CD8-positive, alpha-beta memory T cell (primary cell): ENCODE measurements around the gene ZNF207. TPM values are rescaled to one million over a fixed set of nuclear protein-coding genes. Genes with fewer than 3 reads are reported as not detected.

ENCODE experiments used
- CTCF ChIA-PET: fragments of 350-600 bp; sonication (Branson Sonifier 250); formaldehyde crosslinking; loops from one replicate; lab custom pipeline; 2021; ENCODE audit warnings: antibody characterized with exemption; lab: Charles Lee
- POLR2A ChIA-PET: fragments of 350-600 bp; sonication (Branson Sonifier 250); formaldehyde crosslinking; loops from one replicate; lab custom pipeline; 2021; ENCODE audit warnings: antibody characterized with exemption; lab: Charles Lee
- DNase-seq, 5 donors: peaks; one replicate each; pipeline versions ENCODE4 v3.0.0 to v3.0.0-alpha.2; 2020 to 2022; ENCODE audit warnings: mixed read lengths in 1 of 5
- H3K27ac ChIP-seq: one replicate; pipeline ENCODE4 v1.7.0; 2013; ENCODE audit warnings: low read depth, mild to moderate bottlenecking, low read length, moderate library complexity
- H3K27me3 ChIP-seq: 2 replicates; pipeline ENCODE4 v1.7.0; 2013; ENCODE audit warnings: low read length, mild to moderate bottlenecking; ENCODE audit not compliant: insufficient read depth, poor library complexity, severe bottlenecking
- H3K36me3 ChIP-seq: 2 replicates; pipeline ENCODE4 v1.7.0; 2013; ENCODE audit warnings: mild to moderate bottlenecking, low read length, moderate library complexity; ENCODE audit not compliant: insufficient read depth
- H3K4me1 ChIP-seq: 2 replicates; pipeline ENCODE4 v1.7.0; 2013; ENCODE audit warnings: mild to moderate bottlenecking, low read length, moderate library complexity; ENCODE audit not compliant: insufficient read depth
- H3K4me3 ChIP-seq: 2 replicates; pipeline ENCODE4 v1.7.0; 2013; ENCODE audit warnings: mild to moderate bottlenecking, low read length
- H3K9me3 ChIP-seq: 2 replicates; pipeline ENCODE4 v1.7.0; 2013; ENCODE audit warnings: mild to moderate bottlenecking, low read length
- H3K27ac Mint-ChIP-seq, 8 donors: one replicate each; pipeline ENCODE4 v1.8.0; 2020 to 2021; ENCODE audit warnings: mixed read lengths in 8 of 8, mild to moderate bottlenecking in 6 of 8, inconsistent platforms in 3 of 8, moderate library complexity in 3 of 8
- H3K27me3 Mint-ChIP-seq, 2 donors: one replicate each; pipeline ENCODE4 v1.8.0; 2020 to 2021; ENCODE audit warnings: mixed read lengths in 2 of 2, mild to moderate bottlenecking in 1 of 2, moderate library complexity in 1 of 2
- H3K36me3 Mint-ChIP-seq, 3 donors: one replicate each; pipeline ENCODE4 v1.8.0; 2020 to 2021; ENCODE audit warnings: mixed read lengths in 3 of 3, inconsistent platforms in 1 of 3, mild to moderate bottlenecking in 1 of 3
- H3K4me1 Mint-ChIP-seq, 3 donors: one replicate each; pipeline ENCODE4 v1.8.0; 2020 to 2021; ENCODE audit warnings: mixed read lengths in 3 of 3, inconsistent platforms in 1 of 3, mild to moderate bottlenecking in 1 of 3
- H3K4me3 Mint-ChIP-seq, 7 donors: one replicate each; pipeline ENCODE4 v1.8.0; 2020 to 2021; ENCODE audit warnings: mixed read lengths in 7 of 7, mild to moderate bottlenecking in 6 of 7, moderate library complexity in 4 of 7, inconsistent platforms in 2 of 7
- H3K9me3 Mint-ChIP-seq, 5 donors: one replicate each; pipeline ENCODE4 v1.8.0; 2020 to 2022; ENCODE audit warnings: mixed read lengths in 5 of 5, mild to moderate bottlenecking in 3 of 5, moderate library complexity in 2 of 5, inconsistent platforms in 1 of 5
- polyA plus RNA-seq: library from polyadenylated mRNA; unstranded; fragments of 300-500 nt; fragmentation: Illumina TruSeq; gene quantifications from one replicate; pipeline ENCODE4 v1.2.3, GENCODE V29; 2021
- total RNA-seq, 2 experiments: library from RNA; stranded (reverse); gene quantifications; one replicate each; pipeline ENCODE4 v1.2.3, GENCODE V29; 2021

Gene ZNF207
- total and polyA plus RNA-seq, 3 experiments from 2014 or later, result 147 to 203 (median 198) TPM

DNA sequence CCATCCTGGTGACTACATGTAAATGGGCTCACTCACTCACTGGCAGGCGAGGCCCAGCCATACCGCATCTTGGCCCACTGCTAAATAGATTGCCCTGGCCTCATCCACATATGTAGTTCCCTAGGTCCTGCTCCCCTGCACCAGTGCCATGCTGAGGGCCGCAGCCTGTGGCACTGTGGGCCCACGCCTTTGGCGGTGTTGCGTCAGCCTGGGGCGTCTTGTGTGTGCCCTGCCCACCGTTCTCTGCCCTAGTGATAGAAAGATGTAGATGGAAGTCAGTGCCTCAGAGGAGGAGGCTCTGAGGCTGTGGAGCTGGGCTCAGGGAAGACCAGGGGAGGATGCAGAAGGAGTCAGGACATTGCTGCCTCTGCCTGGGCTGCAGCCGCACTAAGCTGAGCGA, 26.9 kb upstream of the ZNF207 start:
- Histone ChIP-seq H3K4me3 (no peak overlapping the region), H3K4me1 (peaks cover 11% of the 10 kb centered on the region), H3K27me3 (no peaks in the 10 kb centered on the region), H3K36me3 (no peaks in the 10 kb centered on the region), H3K9me3 (no peaks in the 10 kb centered on the region), H3K27ac (no peak overlapping the region)
- no peak for DNase-seq
- Mint-ChIP-seq H3K27ac (peak overlapping the region in 1 of 8 donors; percentile 55), H3K9me3 (no peaks in the 10 kb centered on the region), H3K4me1 (peaks cover 4 to 20% (median 10%) of the 10 kb centered on the region in 3 donors), H3K27me3 (no peaks in the 10 kb centered on the region), H3K36me3 (no peaks in the 10 kb centered on the region), H3K4me3 (no peak overlapping the region)
- ChIA-PET CTCF (interaction anchor here (1.3 kb wide), 1 partner anchor 121 kb away, joined by 3 read pairs; the partner anchor contains the start of gene PSMD11), POLR2A (no interaction called here)

DNA sequence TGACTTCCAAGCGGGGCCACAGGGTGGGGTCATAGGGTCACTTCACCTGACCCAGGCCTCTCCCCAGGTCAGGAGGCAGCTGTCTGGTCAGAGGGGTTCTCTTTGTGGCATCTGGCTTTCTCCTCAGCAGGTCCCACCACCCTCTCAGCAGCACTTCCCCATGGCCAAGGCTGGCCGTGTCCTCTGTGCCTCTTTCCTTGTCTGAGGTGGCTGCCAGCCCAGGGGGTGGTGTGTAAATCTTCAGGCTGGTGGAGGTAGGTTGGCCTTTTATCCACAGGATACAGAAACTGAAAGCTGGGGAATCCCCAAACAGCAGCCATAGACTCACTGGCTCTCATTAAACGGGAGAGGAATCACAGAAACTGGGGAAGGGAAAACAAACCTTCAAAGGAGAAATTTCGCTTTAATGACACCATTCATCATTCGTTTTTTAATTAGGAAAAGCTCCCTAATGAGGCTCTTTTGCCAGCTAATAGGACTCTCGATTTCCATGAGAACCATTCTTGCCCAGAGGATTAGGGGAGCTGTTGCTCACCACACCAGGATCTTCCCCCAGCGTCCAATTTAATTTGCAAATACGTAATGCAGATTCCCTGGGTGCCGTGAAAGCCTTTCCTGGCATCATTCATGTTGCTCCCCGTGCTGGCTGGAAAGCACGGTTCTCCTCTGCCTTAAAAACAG, 26.0 kb upstream of the ZNF207 start:
- peak in 1 of 5 donors; percentile 30 for DNase-seq
- Histone ChIP-seq H3K4me1 (peaks cover 11% of the 10 kb centered on the region), H3K36me3 (no peaks in the 10 kb centered on the region), H3K27me3 (no peaks in the 10 kb centered on the region), H3K9me3 (no peaks in the 10 kb centered on the region), H3K4me3 (peak overlapping the region; percentile 8), H3K27ac (no peak overlapping the region)
- H3K4me3 Mint-ChIP-seq, result peak overlapping the region in 5 of 7 donors; percentile 31 to 66 (median 53)
- no peaks in the 10 kb centered on the region for H3K9me3 Mint-ChIP-seq
- ChIA-PET POLR2A (interaction anchor here (1.3 kb wide), 1 partner anchor 18 kb away, joined by 3 read pairs; the partner anchor contains the start of gene C17orf75), CTCF (interaction anchor here (1.3 kb wide), 1 partner anchor 120 kb away, joined by 3 read pairs; the partner anchor contains the start of gene PSMD11)
- H3K27ac Mint-ChIP-seq, result peak overlapping the region in 5 of 8 donors; percentile 5 to 91 (median 60)
- H3K27me3 Mint-ChIP-seq, result no peaks in the 10 kb centered on the region
- H3K36me3 Mint-ChIP-seq, result no peaks in the 10 kb centered on the region
- H3K4me1 Mint-ChIP-seq, result peaks cover under 1 to 20% (median 8%) of the 10 kb centered on the region in 3 donors

DNA sequence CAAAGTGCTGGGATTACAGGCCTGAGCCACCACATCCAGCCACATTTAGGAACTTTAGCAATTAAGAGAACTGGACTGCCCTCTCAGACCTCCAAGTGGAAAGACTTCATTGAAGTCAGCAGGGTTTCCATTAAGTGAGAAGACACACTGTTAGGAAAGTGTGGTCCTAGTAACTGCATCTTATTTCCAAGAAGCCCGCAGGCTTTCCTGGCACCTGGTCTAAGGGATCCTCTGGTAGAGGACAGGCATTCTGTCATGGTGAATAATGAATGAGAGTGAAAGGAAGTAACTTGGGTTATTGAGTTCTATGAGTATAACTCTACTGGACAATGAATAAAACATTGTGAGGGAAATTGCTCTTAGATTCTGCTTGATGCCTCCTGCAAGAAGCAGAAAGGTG, 22.0 kb upstream of the ZNF207 start:
- Histone ChIP-seq H3K9me3 (no peaks in the 10 kb centered on the region), H3K27me3 (no peaks in the 10 kb centered on the region), H3K36me3 (no peaks in the 10 kb centered on the region), H3K4me3 (no peak overlapping the region), H3K27ac (no peak overlapping the region), H3K4me1 (peaks cover 33% of the 10 kb centered on the region)
- Mint-ChIP-seq H3K27me3 (no peaks in the 10 kb centered on the region), H3K4me3 (no peak overlapping the region), H3K27ac (peak overlapping the region in 2 of 8 donors; percentile 56 to 74), H3K36me3 (peaks cover 0 to 5% (median 0%) of the 10 kb centered on the region in 3 donors), H3K4me1 (peaks cover 22 to 38% (median 23%) of the 10 kb centered on the region in 3 donors), H3K9me3 (no peaks in the 10 kb centered on the region)
- POLR2A ChIA-PET, result no interaction called here
- CTCF ChIA-PET, result interaction anchor here (3.4 kb wide), 1 partner anchor 9 kb away, joined by 15 read pairs; no protein-coding TSS in a partner anchor
- no peak for DNase-seq

DNA sequence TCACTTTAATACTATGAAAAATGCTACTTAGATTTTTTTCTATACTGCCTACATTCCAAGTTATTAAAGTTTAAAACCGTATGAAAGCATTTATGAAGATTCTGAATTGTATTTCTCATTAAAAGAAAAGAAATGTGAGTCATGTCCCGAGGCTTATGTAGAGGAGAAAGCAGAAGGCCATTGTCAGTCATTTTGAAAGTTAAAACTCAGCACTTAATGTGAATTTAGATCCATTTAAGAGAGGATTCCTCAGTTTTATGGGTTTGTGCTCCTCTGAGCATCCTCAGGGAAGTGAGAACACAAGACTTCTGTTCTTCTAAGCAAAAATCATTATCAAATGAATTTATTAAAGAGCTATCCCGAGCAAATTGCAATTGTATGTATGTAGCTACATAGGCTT, 19.8 kb upstream of the ZNF207 start:
- Mint-ChIP-seq H3K4me1 (peaks cover 20 to 22% (median 22%) of the 10 kb centered on the region in 3 donors), H3K4me3 (no peak overlapping the region)

DNA sequence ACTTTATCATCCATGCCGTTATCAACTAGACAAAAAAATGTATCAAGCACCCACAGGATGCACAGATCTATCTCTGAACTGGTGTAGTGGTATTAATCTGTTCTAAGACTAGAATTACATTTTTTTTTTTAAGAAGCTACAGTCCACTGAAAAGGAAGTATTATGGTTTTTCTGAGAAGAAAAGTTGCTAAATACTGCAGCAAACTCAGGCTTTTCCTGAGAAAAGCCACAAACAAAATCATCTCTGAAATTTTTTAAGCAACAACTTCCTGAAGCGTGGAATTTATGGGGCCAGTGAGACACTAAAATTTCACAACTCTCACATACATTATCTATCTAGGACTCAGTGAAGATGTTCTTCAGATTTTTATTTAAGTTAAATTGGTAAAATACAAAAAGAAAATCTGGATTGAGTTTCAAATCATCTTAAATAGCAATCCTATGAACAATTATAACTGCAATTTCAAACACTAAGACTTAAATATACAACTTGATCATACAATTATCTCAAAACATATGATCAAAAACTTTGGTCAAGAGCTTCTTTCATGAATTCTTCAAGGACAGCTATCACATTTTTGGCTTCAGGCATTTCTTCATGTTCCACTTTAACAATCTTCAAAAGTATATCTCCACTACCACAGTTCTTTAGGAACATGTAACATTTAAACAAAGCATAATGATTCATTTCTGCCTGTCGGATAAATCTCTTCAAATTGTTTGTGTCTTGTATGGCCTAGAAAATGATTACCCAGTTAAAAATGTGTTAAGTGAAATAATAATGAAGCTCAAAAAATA, 18.5 kb upstream of the ZNF207 start:
- H3K27me3 Mint-ChIP-seq, result no peaks in the 10 kb centered on the region
- H3K9me3 ChIP-seq, result no peaks in the 10 kb centered on the region

More for the DNA sequence above, 19.8 kb upstream of the ZNF207 start:
- Histone ChIP-seq H3K36me3 (peaks cover 7% of the 10 kb centered on the region), H3K4me3 (no peak overlapping the region), H3K9me3 (no peaks in the 10 kb centered on the region), H3K4me1 (peaks cover 22% of the 10 kb centered on the region), H3K27ac (no peak overlapping the region), H3K27me3 (no peaks in the 10 kb centered on the region)
- H3K27ac Mint-ChIP-seq, result peak overlapping the region; percentile 35 to 91 (median 67)
- H3K9me3 Mint-ChIP-seq, result no peaks in the 10 kb centered on the region
- POLR2A ChIA-PET, result interaction anchor here (0.6 kb wide), 1 partner anchor 136 kb away, joined by 3 read pairs; no protein-coding TSS in a partner anchor
- CTCF ChIA-PET, result interaction anchor here (0.8 to 3.4 kb wide), 2 partner anchors 11 kb away, joined by 3 to 15 read pairs; no protein-coding TSS in a partner anchor
- no peak for DNase-seq
- H3K27me3 Mint-ChIP-seq, result no peaks in the 10 kb centered on the region
- H3K36me3 Mint-ChIP-seq, result peaks cover 0 to 25% (median 7%) of the 10 kb centered on the region in 3 donors

DNA sequence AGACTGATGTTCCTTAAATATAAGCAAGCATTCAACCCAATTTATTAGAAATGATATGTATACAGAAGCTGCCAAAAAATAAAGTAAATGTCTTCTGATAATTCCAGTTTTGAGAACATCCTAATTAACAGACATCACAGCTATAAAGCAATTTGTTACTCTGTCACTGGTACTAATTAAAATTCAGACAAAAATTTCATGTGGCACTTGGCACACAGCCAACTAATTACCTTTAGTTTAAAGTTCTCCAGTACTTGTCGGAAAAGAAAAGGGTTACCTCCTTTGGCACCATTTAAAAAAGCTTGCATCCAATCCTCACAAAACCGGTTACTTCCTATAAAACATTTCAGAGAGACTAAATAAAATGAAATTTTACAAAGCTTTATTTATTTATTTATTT, 16.8 kb upstream of the ZNF207 start:
- peaks cover 0 to 49% (median 10%) of the 10 kb centered on the region in 3 donors for H3K36me3 Mint-ChIP-seq
- POLR2A ChIA-PET, result no interaction called here
- H3K4me1 Mint-ChIP-seq, result peaks cover 20 to 22% (median 22%) of the 10 kb centered on the region in 3 donors
- Histone ChIP-seq H3K9me3 (no peaks in the 10 kb centered on the region), H3K27ac (no peak overlapping the region), H3K36me3 (peaks cover 22% of the 10 kb centered on the region), H3K27me3 (no peaks in the 10 kb centered on the region), H3K4me3 (no peak overlapping the region), H3K4me1 (peaks cover 22% of the 10 kb centered on the region)
- DNase-seq, result no peak
- no peak overlapping the region for H3K27ac Mint-ChIP-seq
- H3K4me3 Mint-ChIP-seq, result no peak overlapping the region
- H3K9me3 Mint-ChIP-seq, result no peaks in the 10 kb centered on the region
- H3K27me3 Mint-ChIP-seq, result no peaks in the 10 kb centered on the region
- CTCF ChIA-PET, result interaction anchor here (1.8 kb wide), 1 partner anchor 15 kb away, joined by 3 read pairs; no protein-coding TSS in a partner anchor

More for the DNA sequence above, 18.5 kb upstream of the ZNF207 start:
- CTCF ChIA-PET, result interaction anchor here (1.0 to 3.4 kb wide), 2 partner anchors 9 to 12 kb away, joined by 3 to 15 read pairs; no protein-coding TSS in a partner anchor
- POLR2A ChIA-PET, result interaction anchor here (0.9 kb wide), 1 partner anchor 10 kb away, joined by 3 read pairs; no protein-coding TSS in a partner anchor
- Histone ChIP-seq H3K27me3 (no peaks in the 10 kb centered on the region), H3K27ac (no peak overlapping the region), H3K36me3 (peaks cover 16% of the 10 kb centered on the region), H3K4me3 (no peak overlapping the region), H3K4me1 (peaks cover 22% of the 10 kb centered on the region)
- Mint-ChIP-seq H3K27ac (peak overlapping the region; percentile 45 to 93 (median 77)), H3K4me1 (peaks cover 20 to 22% (median 22%) of the 10 kb centered on the region in 3 donors), H3K9me3 (no peaks in the 10 kb centered on the region), H3K36me3 (peaks cover 0 to 36% (median 7%) of the 10 kb centered on the region in 3 donors), H3K4me3 (peak overlapping the region in 6 of 7 donors; percentile 28 to 74 (median 52))
- no peak for DNase-seq

DNA sequence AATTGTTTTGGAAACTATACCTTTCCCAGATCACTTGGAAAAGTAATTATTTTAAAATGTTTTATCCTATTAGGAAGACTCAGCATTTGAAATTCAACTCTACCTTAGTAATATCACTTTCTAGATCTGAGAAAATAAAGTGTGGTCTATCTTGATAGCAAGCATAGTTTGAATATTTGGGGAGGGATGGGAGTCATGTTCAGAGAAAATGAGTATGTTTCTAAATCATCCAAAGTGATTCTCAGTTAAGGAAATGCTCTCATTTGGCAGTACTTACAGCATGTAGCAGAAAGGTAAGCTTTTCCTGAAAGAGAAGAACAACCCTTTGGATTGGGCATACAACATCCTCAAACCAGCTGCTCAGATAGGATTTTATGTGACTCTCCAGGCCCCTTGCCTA, 14.9 kb upstream of the ZNF207 start:
- Histone ChIP-seq H3K4me3 (no peak overlapping the region), H3K27ac (no peak overlapping the region), H3K9me3 (no peaks in the 10 kb centered on the region), H3K27me3 (no peaks in the 10 kb centered on the region), H3K36me3 (peaks cover 22% of the 10 kb centered on the region), H3K4me1 (peaks cover 16% of the 10 kb centered on the region)
- Mint-ChIP-seq H3K4me1 (peaks cover 19 to 22% (median 21%) of the 10 kb centered on the region in 3 donors), H3K27ac (peak overlapping the region in 1 of 8 donors; percentile 18), H3K4me3 (no peak overlapping the region), H3K36me3 (peaks cover 0 to 63% (median 10%) of the 10 kb centered on the region in 3 donors), H3K27me3 (no peaks in the 10 kb centered on the region), H3K9me3 (no peaks in the 10 kb centered on the region)
- ChIA-PET POLR2A (no interaction called here), CTCF (interaction anchor here (1.7 kb wide), 1 partner anchor 15 kb away, joined by 4 read pairs; no protein-coding TSS in a partner anchor)
- no peak for DNase-seq
